NCI-H345 treated with DMSO at 0.1 percent for 48 hours (cell line): ENCODE measurements around the gene ERVH48-1.
"Not testable (repeated sequence)": the region's sequence is repeated elsewhere in the genome, so short reads cannot be mapped to it uniquely, and the experiment has no call there.

Experiments used
- DNase-seq: peaks from one replicate; lab custom pipeline; 2025; ENCODE audit not compliant: unreplicated experiment; lab: John Stamatoyannopoulos, UW

ERVH48-1 gene

DNA sequence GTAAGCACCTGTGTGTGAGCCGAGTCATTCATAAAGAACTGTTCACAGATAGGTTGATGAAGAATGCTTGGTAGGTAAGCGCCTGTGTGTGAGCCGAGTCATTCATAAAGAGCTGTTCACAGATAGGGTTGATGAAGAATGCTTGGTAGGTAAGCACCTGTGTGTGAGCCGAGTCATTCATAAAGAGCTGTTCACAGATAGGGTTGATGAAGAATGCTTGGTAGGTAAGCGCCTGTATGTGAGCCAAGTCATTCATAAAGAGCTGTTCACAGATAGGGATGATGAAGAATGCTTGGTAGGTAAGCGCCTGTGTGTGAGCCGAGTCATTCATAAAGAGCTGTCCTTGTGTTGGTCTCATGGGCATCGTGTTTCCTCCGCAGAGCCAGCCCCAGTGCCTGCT is 16.9 kb downstream of the ERVH48-1 start:
- DNase-seq, result not testable (repeated sequence)

DNA sequence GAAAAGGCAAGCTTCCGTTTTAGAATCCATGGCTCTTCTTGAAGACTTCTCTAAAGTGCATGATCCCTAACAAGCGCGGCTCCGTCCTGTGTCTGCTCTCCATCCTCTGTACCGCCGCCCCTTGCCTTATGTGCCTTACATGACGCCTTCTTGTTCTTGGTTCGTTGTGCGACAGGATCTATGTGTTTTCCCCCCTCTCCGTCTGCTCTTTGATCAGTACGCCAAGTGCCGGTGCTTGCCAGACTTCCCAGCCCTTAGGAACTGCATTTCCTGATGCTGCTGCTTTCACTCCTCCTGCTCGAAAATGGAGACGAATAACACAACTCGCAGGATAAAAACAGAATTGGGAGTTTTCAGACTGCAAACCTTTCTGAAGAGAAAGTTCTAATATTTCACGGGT is 19.2 kb downstream of the ERVH48-1 start:
- no peak for DNase-seq

DNA sequence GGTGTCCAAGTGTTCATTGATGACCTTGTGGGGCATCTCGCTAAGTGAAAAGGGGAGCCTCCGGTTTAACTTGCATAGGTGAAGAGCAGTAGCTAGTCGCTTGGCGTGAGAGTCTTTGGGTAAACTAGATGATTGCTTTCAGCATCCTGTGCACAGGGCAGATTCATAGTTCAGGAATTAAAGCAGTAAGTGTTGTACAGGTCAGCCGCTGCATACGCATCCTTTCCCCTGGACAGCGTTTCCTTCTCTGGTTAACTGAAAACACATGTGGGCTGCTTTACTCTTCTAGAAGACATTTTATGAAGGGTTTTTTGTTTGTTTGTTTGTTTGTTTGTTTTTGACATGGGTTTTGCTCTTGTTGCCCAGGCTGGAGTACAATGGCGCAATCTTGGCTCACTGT is 20.2 kb downstream of the ERVH48-1 start:
- DNase-seq, result no peak

DNA sequence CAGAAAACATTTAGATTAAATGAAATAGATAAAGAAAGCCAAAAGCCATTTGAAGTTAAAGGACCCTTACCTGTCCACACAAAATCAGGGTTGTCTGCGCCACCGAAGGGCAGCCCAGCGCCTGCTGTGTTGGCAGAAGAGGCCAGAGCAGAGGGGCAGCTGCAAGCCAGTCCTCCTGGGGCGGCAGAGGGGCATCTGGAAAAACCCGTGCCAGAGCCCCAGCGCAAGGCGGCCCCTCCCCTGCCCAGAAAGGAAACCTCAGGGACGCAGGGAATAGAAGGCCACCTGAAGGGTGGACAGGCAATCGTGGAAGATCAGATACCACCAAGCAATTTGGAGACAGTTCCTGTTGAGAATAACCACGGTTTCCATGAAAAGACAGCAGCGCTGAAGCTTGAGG is 21.6 kb downstream of the ERVH48-1 start:
- DNase-seq, result no peak

DNA sequence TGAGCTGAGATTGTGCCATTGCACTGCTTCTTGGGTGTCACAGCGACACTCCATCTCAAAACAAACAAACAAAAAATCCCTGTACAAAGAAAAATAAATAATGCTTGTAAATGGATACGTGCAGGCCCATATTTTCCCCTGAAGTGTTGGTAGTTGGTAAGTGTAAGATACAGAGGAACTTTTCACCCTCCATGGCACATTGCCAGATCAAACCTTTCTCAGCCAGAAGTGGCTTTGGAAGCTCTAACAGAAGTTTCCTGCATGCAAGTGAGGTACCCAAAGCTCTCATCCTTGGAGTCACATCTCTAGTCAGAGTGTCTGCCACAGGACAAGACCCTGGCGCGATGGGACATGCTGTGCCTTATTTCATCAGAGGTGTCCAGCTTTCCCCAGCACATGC is 25.0 kb downstream of the ERVH48-1 start:
- no peak for DNase-seq

DNA sequence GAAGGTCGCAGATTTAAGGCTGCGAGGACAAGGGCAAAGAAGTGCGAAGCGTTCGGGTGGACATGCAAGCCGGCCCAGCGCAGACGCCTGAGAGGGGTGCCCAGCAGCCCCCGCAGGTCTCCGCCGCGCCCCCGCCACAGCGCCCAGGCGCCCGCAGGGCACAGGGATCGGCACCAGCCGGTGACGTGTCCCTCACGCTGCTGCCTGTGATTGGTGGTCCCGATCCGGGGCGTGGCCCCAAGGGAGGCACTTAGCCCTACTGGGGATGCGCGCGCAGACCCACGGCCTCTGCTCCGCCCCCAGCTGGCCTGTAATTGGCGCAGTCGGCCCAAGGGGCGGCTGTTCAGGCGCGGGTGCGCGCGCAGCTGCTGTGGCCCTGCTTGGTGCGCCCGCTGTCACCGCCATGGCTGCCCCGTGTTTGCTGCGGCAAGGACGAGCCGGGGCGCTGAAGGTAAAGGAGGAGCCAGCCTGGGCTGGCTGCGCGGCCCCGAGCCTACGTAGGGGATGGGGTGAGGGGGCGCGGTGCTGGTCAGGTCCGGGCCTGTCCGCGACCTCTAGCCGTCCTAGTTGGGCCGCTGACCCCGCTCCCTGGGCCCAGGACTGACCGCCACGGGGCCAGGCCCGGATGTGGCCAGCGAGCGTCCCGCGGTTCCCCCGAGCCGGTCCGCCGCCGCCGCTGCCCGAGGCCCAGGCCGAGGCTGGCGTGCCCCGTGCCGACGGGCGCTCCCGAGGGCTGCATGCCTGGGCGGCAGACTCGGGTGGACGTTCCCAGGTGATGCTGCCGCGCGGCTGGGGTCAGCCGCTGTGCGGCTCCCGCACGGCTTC is 32.3 kb downstream of the ERVH48-1 start, which contains the start of gene NDUFV3:
Gene NDUFV3 (plus strand): TSS at position 379 of the 825 bp plus-strand sequence. CDS start 25 bp downstream, at position 404.
- DNase-seq, result peak; percentile 98

DNA sequence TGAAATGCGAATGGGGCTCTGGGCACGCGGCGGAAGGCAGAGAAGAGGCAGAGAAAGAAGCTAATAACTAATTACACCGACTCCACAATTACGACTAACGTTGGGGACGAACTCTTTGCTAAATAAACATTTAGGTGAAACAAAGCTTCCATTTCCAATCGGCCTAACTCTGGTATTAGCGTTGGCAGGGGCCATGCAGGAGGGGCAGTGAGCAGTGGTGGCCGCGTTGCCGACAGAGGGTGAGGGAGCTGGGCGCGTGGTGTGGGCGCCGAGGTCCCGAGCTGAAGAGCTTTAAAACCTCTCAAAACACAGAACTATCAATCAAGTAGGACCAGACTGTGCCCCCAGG is 32.9 kb downstream of the ERVH48-1 start:
- no peak for DNase-seq

DNA sequence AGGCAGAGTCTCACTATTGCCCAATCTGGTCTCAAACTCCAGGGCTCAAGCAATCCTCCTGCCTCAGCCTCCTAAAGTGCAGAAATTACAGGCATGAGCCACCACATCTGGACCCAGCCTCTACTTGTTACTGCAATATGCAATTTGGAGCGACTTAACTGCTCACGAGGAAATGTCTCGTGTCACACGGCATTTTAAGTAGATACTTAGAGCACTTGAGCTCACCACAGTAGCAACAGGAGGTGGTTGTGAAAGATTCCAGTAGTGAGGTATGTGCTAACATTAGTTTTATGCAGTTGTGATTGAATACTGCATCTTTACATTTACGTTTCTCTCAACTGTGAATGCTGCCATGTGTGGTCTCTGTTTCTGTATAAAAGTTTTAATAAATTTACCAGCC is 38.1 kb downstream of the ERVH48-1 start:
- no peak for DNase-seq

DNA sequence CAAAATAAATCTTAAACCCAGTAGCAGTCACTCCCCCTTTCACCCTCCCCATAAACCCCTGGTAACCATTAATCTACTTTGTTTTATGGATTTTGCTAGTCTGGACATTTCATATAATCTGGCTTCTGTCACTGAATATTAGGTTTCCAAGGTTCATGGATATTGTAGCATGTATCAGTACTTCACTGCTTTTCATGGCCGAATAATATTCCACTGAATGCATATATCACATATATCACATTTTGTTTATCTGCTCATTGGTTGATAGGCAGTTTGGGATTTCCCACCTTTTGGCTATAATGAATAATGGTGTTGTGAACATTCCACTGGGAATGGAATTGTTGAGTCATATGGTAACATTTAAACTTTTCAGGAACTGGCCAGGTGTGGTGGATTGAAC is 41.5 kb downstream of the ERVH48-1 start:
- no peak for DNase-seq

DNA sequence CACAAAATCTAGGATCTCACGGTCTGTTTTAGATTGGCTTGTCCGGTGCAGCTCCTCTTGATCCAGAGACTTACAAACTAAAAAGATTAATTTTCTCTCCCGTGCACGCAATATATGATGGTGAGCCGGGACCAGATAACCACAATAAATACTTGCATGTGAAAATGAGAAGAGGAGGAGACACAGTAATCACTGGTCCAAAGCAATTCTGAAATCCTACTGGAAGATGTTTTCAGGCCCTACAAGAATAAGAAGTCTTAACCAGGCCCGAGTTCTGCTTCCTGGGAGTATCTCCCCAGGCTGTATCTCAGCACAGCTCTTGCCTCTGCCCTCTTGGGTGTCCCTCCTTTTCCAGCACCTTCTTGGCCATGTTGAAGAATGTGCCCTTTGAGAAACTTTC is 45.1 kb downstream of the ERVH48-1 start:
- no peak for DNase-seq

DNA sequence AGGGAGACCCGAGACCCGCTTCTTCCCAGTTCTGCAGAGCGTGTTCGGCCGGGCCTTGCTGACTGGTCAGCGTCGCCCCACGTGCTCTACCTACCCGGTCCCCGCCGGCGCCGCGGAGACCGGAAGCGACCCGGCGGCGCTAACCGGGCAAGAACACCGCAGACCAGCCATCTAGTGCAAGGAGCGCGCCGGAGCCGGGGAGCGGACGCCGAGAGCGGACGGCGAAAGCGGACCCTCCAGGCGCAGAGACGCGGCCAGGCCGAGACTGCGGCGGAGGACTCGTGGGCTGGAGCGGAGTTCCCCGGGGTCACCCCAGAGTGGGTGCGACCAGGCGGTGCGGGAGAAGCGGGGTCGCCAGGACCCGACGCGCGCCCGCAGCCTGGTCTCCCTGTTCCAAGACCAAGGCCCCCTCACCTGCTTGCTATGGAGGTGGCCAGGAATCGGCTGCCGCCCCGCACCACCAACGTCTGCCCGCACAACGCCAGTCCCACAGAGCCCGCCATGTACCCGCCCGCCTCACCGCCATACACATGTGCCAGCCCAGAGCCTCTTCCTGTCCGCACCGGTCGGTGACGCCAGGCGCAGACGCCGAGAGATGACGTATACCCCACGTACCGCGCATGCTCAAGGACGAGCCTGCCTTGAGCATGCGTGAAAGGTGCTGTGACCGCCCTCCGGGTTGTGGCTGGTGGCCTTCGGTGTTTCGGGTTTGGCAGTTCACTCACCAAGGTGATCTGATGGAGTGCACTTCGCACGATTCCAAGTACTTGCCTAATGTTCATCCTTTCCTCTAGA is 46.2 kb downstream of the ERVH48-1 start, which contains the start of gene WDR4:
Gene WDR4 (minus strand): TSS at position 547 of the 795 bp plus-strand sequence. CDS start 44 bp downstream, at position 503.
- DNase-seq, result peak; percentile 96

DNA sequence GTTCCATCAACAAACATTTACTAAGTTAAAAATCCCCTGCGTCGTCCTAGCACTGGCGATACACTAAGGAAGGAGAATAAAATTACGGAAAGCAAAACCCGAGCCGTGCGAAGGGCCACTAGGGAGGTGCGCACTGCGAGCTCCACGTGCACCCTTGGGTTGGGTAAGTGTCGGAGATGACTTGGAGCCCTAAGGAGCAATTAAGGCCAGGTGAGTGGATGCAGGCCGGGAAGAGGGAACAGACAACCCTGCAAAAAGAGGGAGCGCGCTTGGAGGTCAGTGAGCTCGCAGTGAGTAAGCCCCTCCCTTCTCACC is 46.8 kb downstream of the ERVH48-1 start:
- no peak for DNase-seq

DNA sequence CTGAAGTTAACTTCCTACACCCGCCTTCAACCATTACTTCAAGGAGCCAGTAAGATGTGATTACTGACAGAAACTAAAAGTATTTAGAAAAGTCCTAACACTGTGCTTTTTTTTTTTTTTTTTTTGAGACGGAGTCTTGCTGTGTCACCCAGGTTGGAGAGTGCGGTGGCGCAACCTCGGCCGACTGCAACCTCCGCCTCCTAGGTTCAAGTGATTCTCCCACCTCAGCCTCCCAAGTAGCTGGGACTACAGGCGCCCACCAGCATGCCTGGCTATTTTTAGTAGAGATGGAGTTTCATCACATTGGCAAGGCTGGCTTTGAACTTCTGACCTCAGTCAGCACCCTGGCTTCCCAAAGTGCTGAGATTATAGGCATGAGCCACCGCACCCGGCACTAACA is 49.6 kb downstream of the ERVH48-1 start:
- DNase-seq, result not testable (repeated sequence)

DNA sequence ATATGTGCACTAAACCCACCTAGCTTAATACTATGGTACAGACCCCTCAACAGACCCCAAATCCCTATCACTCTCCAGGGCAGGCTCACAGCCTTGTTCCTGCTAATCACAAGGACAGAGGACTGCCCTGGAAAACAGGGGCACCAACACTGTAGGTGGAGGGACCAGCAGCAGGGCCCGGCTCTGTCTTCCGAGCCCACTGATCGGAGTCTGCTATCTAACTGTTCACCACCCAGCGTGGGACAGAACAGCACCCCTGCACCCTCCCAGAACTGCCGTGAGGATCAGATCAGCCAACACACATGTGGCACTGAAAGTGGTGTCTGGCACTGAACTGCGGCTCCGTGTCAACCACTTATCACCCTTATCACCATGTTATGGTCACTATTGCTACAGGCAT is 52.3 kb downstream of the ERVH48-1 start:
- no peak for DNase-seq

DNA sequence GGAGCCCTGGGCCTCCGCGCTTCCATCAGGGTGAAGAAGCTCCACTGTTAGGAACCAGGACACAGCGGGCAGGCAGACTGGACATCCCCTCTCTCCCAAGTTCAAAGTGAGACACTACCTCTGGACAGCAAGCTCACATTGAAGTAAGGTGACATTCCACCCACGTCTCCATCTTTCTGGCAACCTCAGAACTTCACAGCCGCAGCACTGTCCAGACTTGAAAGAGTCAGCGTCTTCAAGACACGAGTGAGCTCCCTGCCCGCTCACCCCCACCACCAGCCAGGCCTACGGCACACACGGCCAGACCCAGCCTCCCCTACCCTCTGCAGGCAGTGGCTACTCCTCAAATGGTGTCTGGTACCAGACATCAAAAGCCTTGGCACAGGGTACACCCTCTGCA is 57.2 kb downstream of the ERVH48-1 start:
- no peak for DNase-seq
